Neural cell (in vitro differentiated cells): ENCODE results near the gene DDX4. TPM values are rescaled to one million over a fixed set of nuclear protein-coding genes. Genes with fewer than 3 reads are reported as not detected.

Experiments
- H2AFZ ChIP-seq: fragments of 200-600, 300-800 bp; sonication (generic), shearing (Covaris generic); 2 replicates; pipeline ENCODE4 v1.6.0; 2014; ENCODE audit warnings: low read depth, mild to moderate bottlenecking, antibody characterized with exemption, low read length, moderate library complexity
- H3F3A ChIP-seq: fragments of 200-600 bp; shearing (Covaris generic); 2 replicates; pipeline ENCODE4 v1.6.1; 2016; ENCODE audit warnings: mild to moderate bottlenecking, moderate library complexity, mixed read lengths, antibody characterized with exemption, low read length; ENCODE audit not compliant: insufficient read depth, poor library complexity, severe bottlenecking
- H3K27ac ChIP-seq: fragments of 200-600, 300-800 bp; sonication (generic), shearing (Covaris generic); 2 replicates; pipeline ENCODE4 v1.5.1; 2014; ENCODE audit warnings: mild to moderate bottlenecking, low read length, moderate library complexity
- H3K27me3 ChIP-seq: fragments of 300-800, 200-600 bp; sonication (generic), shearing (Covaris generic); 2 replicates; pipeline ENCODE4 v1.6.0; 2014; ENCODE audit warnings: mild to moderate bottlenecking, low read depth, low read length, moderate library complexity; ENCODE audit not compliant: insufficient read depth
- H3K36me3 ChIP-seq: fragments of 300-800, 200-600 bp; sonication (generic), shearing (Covaris generic); 2 replicates; pipeline ENCODE4 v1.5.1; 2014; ENCODE audit warnings: mild to moderate bottlenecking, antibody characterized with exemption, low read length, moderate library complexity; ENCODE audit not compliant: insufficient read depth
- H3K4me2 ChIP-seq: fragments of 300-800, 200-600 bp; sonication (generic), shearing (Covaris generic); 2 replicates; pipeline ENCODE4 v1.6.0; 2014; ENCODE audit warnings: mild to moderate bottlenecking, low read length
- H3K4me3 ChIP-seq: fragments of 300-800, 200-600 bp; sonication (generic), shearing (Covaris generic); 2 replicates; pipeline ENCODE4 v1.5.1; 2014; ENCODE audit warnings: mild to moderate bottlenecking, low read length, moderate library complexity
- H3K79me2 ChIP-seq: fragments of 200-600 bp; shearing (Covaris generic); replicated peaks from 2 replicates; pipeline ENCODE4 v1.6.0; 2014; ENCODE audit warnings: mild to moderate bottlenecking, low read length, moderate library complexity; ENCODE audit not compliant: insufficient read depth
- H3K9ac ChIP-seq: fragments of 300-800, 200-600 bp; sonication (generic), shearing (Covaris generic); 2 replicates; pipeline ENCODE4 v1.6.1; 2016; ENCODE audit warnings: mild to moderate bottlenecking, low read length, mixed read lengths
- H3K9me2 ChIP-seq: fragments of 200-600 bp; shearing (Covaris generic); 2 replicates; pipeline ENCODE4 v1.6.1; 2016; ENCODE audit warnings: mild to moderate bottlenecking, low read length, mixed read lengths; ENCODE audit not compliant: insufficient read depth
- H3K9me3 ChIP-seq: fragments of 200-600, 300-800 bp; sonication (generic), shearing (Covaris generic); 2 replicates; pipeline ENCODE4 v1.6.1; 2016; ENCODE audit warnings: mild to moderate bottlenecking, mixed run types, low read length, moderate library complexity, mixed read lengths
- H4K20me1 ChIP-seq: fragments of 200-600 bp; shearing (Covaris generic); 2 replicates; pipeline ENCODE4 v1.6.1; 2016; ENCODE audit warnings: mild to moderate bottlenecking, mixed run types; ENCODE audit not compliant: insufficient read depth
- EP300 ChIP-seq: fragments of 450-650 bp; conservative IDR thresholded peaks from 2 replicates; pipeline ENCODE4 v1.6.1; 2014; ENCODE audit warnings: antibody characterized with exemption, mild to moderate bottlenecking, moderate library complexity; ENCODE audit not compliant: poor library complexity, severe bottlenecking
- EZH2 ChIP-seq: fragments of 200-600, 300-800 bp; shearing (Covaris generic), sonication (generic); IDR thresholded peaks from 2 replicates; pipeline ENCODE4 v1.6.1; 2014; ENCODE audit warnings: antibody characterized with exemption, low read length, borderline replicate concordance, mild to moderate bottlenecking; ENCODE audit not compliant: insufficient read depth, poor library complexity, severe bottlenecking
- MXI1 ChIP-seq: fragments of 450-650 bp; conservative IDR thresholded peaks from 2 replicates; pipeline ENCODE4 v1.6.1; 2014; ENCODE audit warnings: antibody characterized with exemption, mild to moderate bottlenecking; ENCODE audit not compliant: poor library complexity, severe bottlenecking
- POLR2AphosphoS5 ChIP-seq: IDR thresholded peaks from 2 replicates; pipeline ENCODE4 v1.6.1; 2012
- RAD21 ChIP-seq: fragments of 450-650 bp; conservative IDR thresholded peaks from 2 replicates; pipeline ENCODE4 v1.6.1; 2014; ENCODE audit warnings: antibody characterized with exemption, mild to moderate bottlenecking, moderate library complexity
- REST ChIP-seq: IDR thresholded peaks from 2 replicates; pipeline ENCODE4 v1.6.1; 2012; ENCODE audit warnings: borderline replicate concordance
- SMC3 ChIP-seq: fragments of 450-650 bp; conservative IDR thresholded peaks from 2 replicates; pipeline ENCODE4 v1.6.1; 2014; ENCODE audit warnings: antibody characterized with exemption, mild to moderate bottlenecking, moderate library complexity; ENCODE audit not compliant: poor library complexity
- TAF1 ChIP-seq: IDR thresholded peaks from 2 replicates; pipeline ENCODE4 v1.6.1; 2012; ENCODE audit warnings: low read depth
- polyA plus RNA-seq: library from polyadenylated mRNA; depleted of rRNA; stranded (reverse); fragments of >200 nt; gene quantifications from 2 replicates; pipeline ENCODE4 v1.2.3, GENCODE V29; 2014
- TF ChIP-seq, protein P1 (sequence below): fragments of 450-650 bp; IDR thresholded peaks from 2 replicates; pipeline ENCODE4 v1.5.1; 2014; ENCODE audit warnings: antibody characterized with exemption, mild to moderate bottlenecking, moderate library complexity; ENCODE audit not compliant: poor library complexity, severe bottlenecking

The DDX4 gene
- polyA plus RNA-seq, 1 donor from 2014 or later, result 0.43 TPM

DNA sequence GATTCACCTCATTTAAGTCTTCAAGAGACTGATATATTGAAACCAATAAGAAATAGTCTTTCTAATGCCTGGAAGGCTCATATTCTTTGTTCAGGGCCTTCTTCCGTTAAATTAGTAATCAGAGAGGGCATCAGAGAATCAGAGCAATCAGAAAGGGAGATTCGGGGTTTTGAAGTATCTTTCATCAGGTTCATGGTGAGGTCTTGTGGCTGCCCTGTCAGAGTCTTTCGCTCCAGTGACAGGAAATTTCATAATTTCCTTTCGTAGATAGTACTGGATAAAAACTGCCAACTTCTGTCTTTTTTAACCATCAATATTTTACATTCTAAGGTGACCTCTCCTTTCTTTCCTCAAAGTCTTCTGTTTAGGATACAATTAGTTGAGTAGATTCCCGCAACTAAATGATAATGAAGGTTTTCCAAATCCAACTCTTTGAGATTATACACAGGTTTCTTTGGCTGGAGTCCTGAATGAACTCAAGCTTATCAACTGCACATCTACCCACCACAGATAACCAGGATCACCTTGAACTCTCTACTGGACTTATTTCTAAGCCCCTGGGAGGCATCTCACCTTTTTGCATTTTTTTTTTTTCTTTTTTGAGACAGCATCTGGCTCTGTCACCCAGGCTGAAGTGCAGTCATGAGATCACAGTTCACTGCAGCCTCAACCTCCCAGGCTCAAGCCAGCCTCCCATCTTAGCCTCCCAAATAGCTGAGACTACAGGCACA, 118.8 kb downstream of the DDX4 start:
- no peaks in the 10 kb centered on the region for H3K9me3 ChIP-seq
- no peaks in the 10 kb centered on the region for H3F3A ChIP-seq
- H2AFZ ChIP-seq, result no peak overlapping the region
- no peaks in the 10 kb centered on the region for H3K79me2 ChIP-seq
- H3K27ac ChIP-seq, result no peak overlapping the region
- no peaks in the 10 kb centered on the region for H3K36me3 ChIP-seq
- H3K4me2 ChIP-seq, result no peak overlapping the region
- H4K20me1 ChIP-seq, result no peaks in the 10 kb centered on the region
- no peak for TF ChIP-seq TAF1
- TF ChIP-seq EZH2, result no peak
- TF ChIP-seq SMC3, result no peak
- no peak for TF ChIP-seq EP300
- no peak for TF ChIP-seq POLR2AphosphoS5
- no peak overlapping the region for H3K4me3 ChIP-seq
- no peak overlapping the region for H3K9ac ChIP-seq
- H3K9me2 ChIP-seq, result no peaks in the 10 kb centered on the region
- H3K27me3 ChIP-seq, result no peaks in the 10 kb centered on the region

DNA sequence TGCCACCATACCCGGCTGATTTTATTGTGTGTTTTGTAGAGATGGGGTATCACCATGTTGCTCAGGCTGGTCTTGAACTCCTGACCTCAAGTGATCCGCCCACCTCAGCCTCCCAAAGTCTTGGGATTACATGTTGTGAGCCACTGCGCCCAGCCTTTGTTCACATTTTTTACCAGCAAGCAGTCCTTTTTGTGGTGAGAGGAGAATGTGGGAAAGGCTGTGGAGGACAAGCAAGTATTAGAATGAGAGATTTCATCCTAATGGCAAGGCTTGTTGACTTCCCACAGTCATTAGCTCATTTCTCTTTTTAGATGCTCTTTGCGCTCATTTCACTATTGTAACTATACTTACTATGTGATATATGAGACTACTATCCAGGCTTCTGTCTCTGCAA, 119.4 kb downstream of the DDX4 start:
- TF ChIP-seq TAF1, result no peak
- no peak for TF ChIP-seq POLR2AphosphoS5
- TF ChIP-seq EP300, result no peak
- TF ChIP-seq REST, result no peak
- TF ChIP-seq SMC3, result no peak
- no peak for TF ChIP-seq RAD21
- TF ChIP-seq MXI1, result no peak
- TF ChIP-seq, protein P1, sequence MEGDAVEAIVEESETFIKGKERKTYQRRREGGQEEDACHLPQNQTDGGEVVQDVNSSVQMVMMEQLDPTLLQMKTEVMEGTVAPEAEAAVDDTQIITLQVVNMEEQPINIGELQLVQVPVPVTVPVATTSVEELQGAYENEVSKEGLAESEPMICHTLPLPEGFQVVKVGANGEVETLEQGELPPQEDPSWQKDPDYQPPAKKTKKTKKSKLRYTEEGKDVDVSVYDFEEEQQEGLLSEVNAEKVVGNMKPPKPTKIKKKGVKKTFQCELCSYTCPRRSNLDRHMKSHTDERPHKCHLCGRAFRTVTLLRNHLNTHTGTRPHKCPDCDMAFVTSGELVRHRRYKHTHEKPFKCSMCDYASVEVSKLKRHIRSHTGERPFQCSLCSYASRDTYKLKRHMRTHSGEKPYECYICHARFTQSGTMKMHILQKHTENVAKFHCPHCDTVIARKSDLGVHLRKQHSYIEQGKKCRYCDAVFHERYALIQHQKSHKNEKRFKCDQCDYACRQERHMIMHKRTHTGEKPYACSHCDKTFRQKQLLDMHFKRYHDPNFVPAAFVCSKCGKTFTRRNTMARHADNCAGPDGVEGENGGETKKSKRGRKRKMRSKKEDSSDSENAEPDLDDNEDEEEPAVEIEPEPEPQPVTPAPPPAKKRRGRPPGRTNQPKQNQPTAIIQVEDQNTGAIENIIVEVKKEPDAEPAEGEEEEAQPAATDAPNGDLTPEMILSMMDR, result no peak
- TF ChIP-seq EZH2, result no peak
- Histone ChIP-seq H2AFZ (no peak overlapping the region), H3K4me2 (no peak overlapping the region), H3F3A (no peaks in the 10 kb centered on the region), H3K9me3 (no peaks in the 10 kb centered on the region), H3K9ac (no peak overlapping the region), H4K20me1 (no peaks in the 10 kb centered on the region), H3K27ac (no peak overlapping the region), H3K36me3 (no peaks in the 10 kb centered on the region), H3K79me2 (no peaks in the 10 kb centered on the region), H3K27me3 (no peaks in the 10 kb centered on the region), H3K4me3 (no peak overlapping the region), H3K9me2 (no peaks in the 10 kb centered on the region)
